GM10266 (cell line): ENCODE data around the gene VGF.

Source experiments
- DNase-seq: peaks from one replicate; pipeline ENCODE4 v3.0.0; 2012; ENCODE audit errors: extremely low spot score
- CTCF ChIP-seq: IDR thresholded peaks from 2 replicates; pipeline ENCODE4 v1.5.1; 2012; ENCODE audit warnings: mild to moderate bottlenecking, low read depth; ENCODE audit not compliant: control insufficient read depth, insufficient read depth; ENCODE audit errors: missing control alignments

Gene VGF

GRCh38 chr7:101165075-101165957 is at the start of gene VGF:
Gene VGF (minus strand): TSS chr7:101165569. CDS start chr7:101164843, 726 bp downstream.
- DNase-seq = peak; percentile 98
- no peak for TF ChIP-seq CTCF

GRCh38 chr7:101212014-101212413 is 46.6 kb upstream of the VGF start:
- TF ChIP-seq CTCF = no peak
- DNase-seq = no peak

GRCh38 chr7:101211501-101211900 is 46.1 kb upstream of the VGF start:
- DNase-seq = no peak
- TF ChIP-seq CTCF = no peak

- TF ChIP-seq CTCF = no peak
- DNase-seq = no peak
These were observed 44.8 kb upstream of the VGF start for GRCh38 chr7:101210143-101210542.

GRCh38 chr7:101208794-101209193 is 43.4 kb upstream of the VGF start:
- TF ChIP-seq CTCF = no peak
- no peak for DNase-seq

GRCh38 chr7:101207459-101207858 is 42.1 kb upstream of the VGF start:
- no peak for TF ChIP-seq CTCF

GRCh38 chr7:101206665-101207042 is 41.3 kb upstream of the VGF start:
- no peak for DNase-seq
- TF ChIP-seq CTCF = no peak

More at GRCh38 chr7:101207459-101207858, 42.1 kb upstream of the VGF start:
- no peak for DNase-seq
